MM.1S (cell line): Measurements from ENCODE around the gene SCD.

Source experiments
- CTCF ChIP-seq: fragments of 300-600 bp; sonication (generic); IDR thresholded peaks from 2 replicates; pipeline ENCODE4 v1.5.1; 2016; ENCODE audit warnings: antibody characterized with exemption, low read length, mixed read lengths
- EZH2 ChIP-seq: fragments of 300-600 bp; sonication (generic); optimal IDR thresholded peaks from 2 replicates; pipeline ENCODE3; 2017; ENCODE audit warnings: low read depth, mild to moderate bottlenecking, antibody characterized with exemption, low read length, mixed read lengths

- no peak for TF ChIP-seq EZH2
- TF ChIP-seq CTCF, result no peak
These were observed 19.4 kb upstream of the SCD start for GRCh38 chr10:100327718-100328009.
